Skeletal muscle tissue (tissue), 4 donors: Measurements from ENCODE around the gene TRIM68. TPM values are rescaled to one million over a fixed set of nuclear protein-coding genes. Genes with fewer than 3 reads are reported as not detected.

Experiments
- H3K27ac ChIP-seq: one replicate; pipeline ENCODE4 v1.7.0; 2013; ENCODE audit warnings: mild to moderate bottlenecking, low read depth, low read length, inconsistent platforms
- H3K27me3 ChIP-seq, 3 donors: one replicate each; pipeline ENCODE4 v1.7.0; 2013; ENCODE audit warnings: low read length in 3 of 3; ENCODE audit not compliant: control insufficient read depth in 3 of 3, insufficient read depth in 3 of 3
- H3K36me3 ChIP-seq, 3 donors: one replicate each; pipeline ENCODE4 v1.7.0; 2013; ENCODE audit warnings: low read length in 3 of 3; ENCODE audit not compliant: control insufficient read depth in 3 of 3, insufficient read depth in 3 of 3
- H3K4me1 ChIP-seq, 3 donors: one replicate each; pipeline ENCODE4 v1.7.0; 2013; ENCODE audit warnings: low read length in 3 of 3, mild to moderate bottlenecking in 3 of 3; ENCODE audit not compliant: control insufficient read depth in 3 of 3, insufficient read depth in 3 of 3
- H3K4me3 ChIP-seq, 3 donors: one replicate each; pipeline ENCODE4 v1.7.0; 2013; ENCODE audit warnings: low read length in 3 of 3
- H3K9ac ChIP-seq, 3 donors: one replicate each; pipeline ENCODE4 v1.7.0; 2013; ENCODE audit warnings: low read length in 3 of 3, mild to moderate bottlenecking in 3 of 3, moderate library complexity in 2 of 3, low read depth in 1 of 3
- H3K9me3 ChIP-seq, 3 donors: one replicate each; pipeline ENCODE4 v1.7.0; 2013; ENCODE audit warnings: low read length in 3 of 3; ENCODE audit not compliant: control insufficient read depth in 3 of 3
- total RNA-seq: library from RNA; depleted of rRNA; stranded (reverse); fragments of >200 nt; gene quantifications from one replicate; pipeline ENCODE4 v1.2.3, GENCODE V29; 2014
- donor health status: Osteomylitis.

Gene TRIM68
- total RNA-seq, 1 donor from 2014 or later = 6.8 TPM

GRCh38 chr11:4569075-4569474, 39.0 kb downstream of the TRIM68 start:
- Histone ChIP-seq H3K27me3 (no peaks in the 10 kb centered on the region), H3K36me3 (no peaks in the 10 kb centered on the region), H3K4me1 (no peaks in the 10 kb centered on the region), H3K27ac (no peak overlapping the region), H3K9ac (no peak overlapping the region), H3K4me3 (no peak overlapping the region), H3K9me3 (no peaks in the 10 kb centered on the region)

- Histone ChIP-seq H3K36me3 (no peaks in the 10 kb centered on the region), H3K9ac (no peak overlapping the region), H3K27ac (no peak overlapping the region), H3K4me1 (no peaks in the 10 kb centered on the region), H3K27me3 (no peaks in the 10 kb centered on the region), H3K4me3 (no peak overlapping the region), H3K9me3 (no peaks in the 10 kb centered on the region)
These were observed 42.7 kb downstream of the TRIM68 start for GRCh38 chr11:4565371-4565770.

- H3K4me1 ChIP-seq = no peaks in the 10 kb centered on the region
- H3K9me3 ChIP-seq = no peaks in the 10 kb centered on the region
These were observed 47.6 kb downstream of the TRIM68 start for GRCh38 chr11:4560467-4560866.

GRCh38 chr11:4559527-4560440, 48.2 kb downstream of the TRIM68 start:
- Histone ChIP-seq H3K27ac (no peak overlapping the region), H3K27me3 (peaks cover 0 to 3% (median 0%) of the 10 kb centered on the region in 3 donors), H3K4me3 (no peak overlapping the region), H3K9ac (no peak overlapping the region), H3K4me1 (no peaks in the 10 kb centered on the region), H3K9me3 (no peaks in the 10 kb centered on the region), H3K36me3 (no peaks in the 10 kb centered on the region)

More at GRCh38 chr11:4560467-4560866, 47.6 kb downstream of the TRIM68 start:
- no peak overlapping the region for H3K9ac ChIP-seq
- H3K36me3 ChIP-seq = no peaks in the 10 kb centered on the region
- peaks cover 0 to 3% (median 0%) of the 10 kb centered on the region in 3 donors for H3K27me3 ChIP-seq
- H3K4me3 ChIP-seq = no peak overlapping the region
- H3K27ac ChIP-seq = no peak overlapping the region

GRCh38 chr11:4551346-4551979, 56.6 kb downstream of the TRIM68 start:
- H3K4me1 ChIP-seq = no peaks in the 10 kb centered on the region
- H3K27ac ChIP-seq = no peak overlapping the region
- H3K27me3 ChIP-seq = no peaks in the 10 kb centered on the region
- no peaks in the 10 kb centered on the region for H3K36me3 ChIP-seq
- no peak overlapping the region for H3K9ac ChIP-seq
- H3K9me3 ChIP-seq = peaks cover 0 to 2% (median 0%) of the 10 kb centered on the region in 3 donors
- no peak overlapping the region for H3K4me3 ChIP-seq

Other genes starting within 250 kb of the TRIM68 start
- not detected for gene OR52B4, start 239.8 kb downstream of the TRIM68 start, total RNA-seq
- gene TRIM21, start 214.5 kb downstream of the TRIM68 start, total RNA-seq = 19.3 TPM
- gene OR52K2, start 158.9 kb downstream of the TRIM68 start, total RNA-seq = not detected
- not detected for gene OR52K1, start 125.6 kb downstream of the TRIM68 start, total RNA-seq
- not detected for gene OR52M1, start 63.0 kb downstream of the TRIM68 start, total RNA-seq
- not detected for gene OR52I2, start 26.5 kb downstream of the TRIM68 start, total RNA-seq
- not detected for gene OR52I1, start 14.2 kb downstream of the TRIM68 start, total RNA-seq
- gene OR51D1, start 29.2 kb upstream of the TRIM68 start, total RNA-seq = not detected
- gene OR51E1, start 35.8 kb upstream of the TRIM68 start, total RNA-seq = 4.2 TPM
- gene OR51E2, start 89.6 kb upstream of the TRIM68 start, total RNA-seq = 0.52 TPM
- not detected for gene MMP26, start 96.6 kb upstream of the TRIM68 start, total RNA-seq
- gene OR51F1, start 161.7 kb upstream of the TRIM68 start, total RNA-seq = not detected
- not detected for gene OR52R1, start 196.1 kb upstream of the TRIM68 start, total RNA-seq
- gene OR51F2, start 213.1 kb upstream of the TRIM68 start, total RNA-seq = not detected
- gene OR51S1, start 241.0 kb upstream of the TRIM68 start, total RNA-seq = not detected